GM23248 (cell line): ENCODE results near the gene CAMTA1.

Experiments
- EZH2 ChIP-seq: fragments of 200-600 bp; sonication (generic); IDR thresholded peaks from 2 replicates; pipeline ENCODE4 v1.6.1; 2018; ENCODE audit warnings: antibody characterized with exemption, mild to moderate bottlenecking; ENCODE audit not compliant: insufficient read depth, poor library complexity, severe bottlenecking
- EZH2phosphoT487 ChIP-seq: fragments of 200-600 bp; sonication (generic); IDR thresholded peaks from 2 replicates; pipeline ENCODE4 v1.6.1; 2018; ENCODE audit warnings: antibody characterized with exemption, moderate library complexity, mild to moderate bottlenecking, low read depth; ENCODE audit not compliant: insufficient read depth

DNA sequence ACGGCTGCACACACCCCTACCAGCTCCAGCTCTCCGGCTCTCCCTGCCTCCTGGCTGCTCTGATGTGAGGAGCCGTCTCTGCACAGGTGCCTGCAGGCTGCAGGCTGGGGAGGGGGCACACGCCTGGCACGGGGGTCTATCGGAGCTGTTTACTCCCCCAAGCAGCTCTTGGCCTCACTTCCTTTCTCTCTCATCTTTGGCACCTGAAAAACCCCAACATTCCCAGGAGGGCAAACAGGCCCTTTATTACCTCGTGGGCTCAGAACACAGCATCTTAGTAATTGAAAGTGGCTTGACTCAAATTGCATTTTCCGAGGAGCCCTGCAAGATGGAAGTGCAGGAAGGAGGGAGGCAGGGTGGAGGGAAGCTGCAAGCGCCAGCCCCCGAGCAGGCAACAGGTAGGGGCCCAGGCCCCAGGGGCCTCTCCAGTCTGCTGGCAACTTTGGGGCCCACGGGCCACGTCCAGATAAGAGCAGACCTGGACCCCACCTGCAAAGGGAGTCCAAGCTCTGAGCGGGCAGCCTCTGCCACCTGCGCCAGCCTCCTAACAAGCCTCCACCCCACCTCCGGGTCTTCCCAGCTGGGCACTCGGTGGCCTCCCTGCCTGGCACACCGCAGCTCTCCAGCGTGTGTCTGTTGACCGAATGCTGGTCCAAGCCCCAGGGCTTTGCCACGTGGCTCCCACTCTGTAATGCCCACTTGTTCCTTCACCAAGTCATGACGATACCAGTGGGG, 722.2 kb downstream of the CAMTA1 start:
- TF ChIP-seq EZH2 (no peak), EZH2phosphoT487 (no peak)
